Esophagus mucosa (tissue), 1 donor: Measurements from ENCODE around the gene GOLGA8G. TPM values are rescaled to one million over a fixed set of nuclear protein-coding genes. Genes with fewer than 3 reads are reported as not detected.
"Not testable (repeated sequence)": the region's sequence is repeated elsewhere in the genome, so short reads cannot be mapped to it uniquely, and the experiment has no call there.

Experiments used
- ATAC-seq: fragments of 200-7000 bp; cut with Tn5 transposase; one replicate; pipeline ENCODE4 v1.9.1; 2020
- total RNA-seq: library from RNA; stranded (reverse); gene quantifications from one replicate; pipeline ENCODE4 v1.2.4, GENCODE V29; 2023
- donor health status: DM: yes; HTN: yes; CAD: no.

Gene GOLGA8G, protein sequence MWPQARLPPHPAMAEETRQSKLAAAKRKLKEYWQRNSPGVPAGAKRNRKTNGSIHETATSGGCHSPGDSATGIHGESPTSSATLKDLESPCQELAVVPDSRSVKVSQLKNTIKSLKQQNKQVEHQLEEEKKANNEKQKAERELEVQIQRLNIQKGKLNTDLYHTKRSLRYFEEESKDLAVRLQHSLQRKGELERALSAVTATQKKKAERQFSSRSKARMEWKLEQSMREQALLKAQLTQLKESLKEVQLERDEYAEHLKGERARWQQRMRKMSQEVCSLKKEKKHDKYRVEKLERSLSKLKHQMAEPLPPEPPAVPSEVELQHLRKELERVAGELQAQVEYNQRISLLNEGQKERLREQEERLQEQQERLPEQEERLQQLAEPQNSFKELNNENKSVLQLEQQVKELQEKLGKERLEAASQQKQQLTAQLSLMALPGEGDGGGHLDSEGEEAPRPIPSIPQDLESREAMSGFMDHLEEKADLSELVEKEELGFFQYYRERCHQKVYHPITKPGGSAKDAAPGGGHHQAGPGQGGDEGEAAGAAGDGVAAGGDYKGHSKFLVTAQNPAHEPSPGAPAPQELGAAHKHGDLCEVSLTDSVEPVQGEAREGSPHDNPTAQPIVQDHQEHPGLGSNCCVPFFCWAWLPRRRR
- not detected for total RNA-seq

- not testable (repeated sequence) for ATAC-seq
Measured at GRCh38 chr15:28532954-28533353, at the start of gene GOLGA8G. Gene GOLGA8G (minus strand): TSS chr15:28532971. CDS start chr15:28532909, 62 bp downstream.

- ATAC-seq, result not testable (repeated sequence)
Measured at GRCh38 chr15:28573351-28573750, 40.6 kb upstream of the GOLGA8G start.

DNA sequence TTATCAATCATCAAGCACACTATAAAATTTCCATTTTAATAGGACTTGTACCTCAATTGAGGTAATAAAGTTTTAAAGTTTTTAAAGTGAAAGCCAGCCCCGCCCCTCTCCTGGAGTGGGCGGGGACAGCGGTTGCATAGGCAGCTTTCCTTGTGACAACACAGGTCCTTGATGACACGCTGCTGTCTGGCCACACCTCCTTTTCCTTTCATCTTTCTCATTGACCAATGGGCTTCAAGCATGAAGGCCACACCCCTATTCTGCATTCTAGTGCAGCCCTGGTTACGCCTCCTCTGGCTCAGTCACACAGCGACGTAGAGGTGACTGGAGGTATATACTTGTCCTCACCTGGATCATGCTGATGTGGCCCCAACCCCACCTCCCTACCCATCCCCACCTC is 20.5 kb upstream of the GOLGA8G start, which contains the start of gene GOLGA6L25:
GOLGA6L25 (plus strand) TSS at position 301 of the 400 bp plus-strand sequence; CDS start at position 362, 61 bp downstream.
- ATAC-seq, result not testable (repeated sequence)

- not testable (repeated sequence) for ATAC-seq
Measured at GRCh38 chr15:28515208-28515607, 17.6 kb downstream of the GOLGA8G start.

DNA sequence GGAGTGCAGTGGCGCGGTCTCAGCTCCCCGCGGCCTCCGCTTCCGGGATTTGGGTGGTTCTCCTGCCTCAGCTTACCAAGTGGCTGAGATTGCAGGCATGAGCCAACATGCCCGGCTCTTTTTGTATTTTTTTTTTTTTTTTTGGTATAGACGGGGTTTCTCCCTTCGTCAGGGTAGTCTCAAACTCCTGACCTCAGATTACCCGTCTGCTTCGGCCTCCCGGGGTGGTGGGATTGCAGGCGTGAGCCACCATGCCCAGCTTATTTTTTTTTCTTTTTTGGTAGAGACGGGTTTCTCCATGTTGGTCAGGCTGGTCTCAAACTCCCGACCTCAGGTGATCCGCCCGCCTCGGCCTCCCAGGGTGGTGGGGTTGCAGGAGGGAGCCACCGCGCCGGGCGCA is 18.6 kb downstream of the GOLGA8G start:
- ATAC-seq, result not testable (repeated sequence)

- ATAC-seq, result peak; percentile 35
Measured at GRCh38 chr15:28508217-28508889, 24.4 kb downstream of the GOLGA8G start.

GRCh38 chr15:28481340-28481739 is 51.4 kb downstream of the GOLGA8G start:
- not testable (repeated sequence) for ATAC-seq

Other genes starting within 250 kb of the GOLGA8G start
- 34.1 TPM for gene HERC2, start 210.8 kb downstream of the GOLGA8G start, total RNA-seq
- not detected for gene GOLGA6L24, start 174.9 kb downstream of the GOLGA8G start, total RNA-seq
- gene GOLGA8F, start 154.3 kb downstream of the GOLGA8G start, total RNA-seq, result not detected
- not detected for gene GOLGA6L25, start 20.6 kb upstream of the GOLGA8G start, total RNA-seq
- gene GOLGA8M, start 179.4 kb upstream of the GOLGA8G start, total RNA-seq, result 0.36 TPM